SK-N-SH (cell line): ENCODE data around the gene SRMS. TPM values are rescaled to one million over a fixed set of nuclear protein-coding genes. Genes with fewer than 3 reads are reported as not detected.

Experiments
- CTCF ChIA-PET: fragments of 300-600, 350-600 bp; formaldehyde crosslinking; extraction: SDS; loops from one replicate; lab custom pipeline; 2021; lab: Yijun Ruan, JAX
- POLR2A ChIA-PET: fragments of 350-600 bp; sonication (Branson Sonifier 250); formaldehyde crosslinking; extraction: SDS; loops from one replicate; lab custom pipeline; 2020; ENCODE audit warnings: antibody characterized with exemption, inconsistent platforms; lab: Yijun Ruan, JAX
- DNase-seq: peaks from one replicate; pipeline ENCODE4 v3.0.0; 2012
- H2AFZ ChIP-seq: fragments of 200-600 bp; sonication (generic); 2 replicates; pipeline ENCODE4 v1.8.1; 2016; ENCODE audit warnings: antibody characterized with exemption, mild to moderate bottlenecking, low read depth
- H3F3A ChIP-seq: fragments of 200-600 bp; sonication (generic); replicated peaks from 2 replicates; pipeline ENCODE3; 2016; ENCODE audit warnings: antibody characterized with exemption, mild to moderate bottlenecking; ENCODE audit not compliant: insufficient read depth
- H3K27ac ChIP-seq, 2 experiments: fragments of 200-500 bp in 1 of 2; fragments of 200-600 bp in 1 of 2; sonication (Bioruptor generic) in 1 of 2; sonication (generic), shearing (Covaris generic) in 1 of 2; 2 replicates each; pipeline versions ENCODE4 v1.5.1 to v1.6.1; 2014 to 2016; ENCODE audit warnings: low read depth in 2 of 2, inconsistent platforms in 1 of 2, low read length in 1 of 2, mild to moderate bottlenecking in 1 of 2, mixed read lengths in 1 of 2
- H3K27me3 ChIP-seq: fragments of 200-600 bp; sonication (generic), shearing (Covaris generic); 2 replicates; pipeline ENCODE4 v1.6.1; 2016; ENCODE audit warnings: mixed run types; ENCODE audit not compliant: insufficient read depth
- H3K36me3 ChIP-seq, 2 experiments: fragments of 200-500 bp in 1 of 2; fragments of 200-600 bp in 1 of 2; sonication (Bioruptor generic) in 1 of 2; sonication (generic) in 1 of 2; replicated peaks in 1 of 2; 2 replicates each; pipeline versions ENCODE3 to v1.5.1; 2014 to 2016; ENCODE audit warnings: low read length in 1 of 2, mild to moderate bottlenecking in 1 of 2; ENCODE audit not compliant: insufficient read depth in 2 of 2, control insufficient read depth in 1 of 2
- H3K4me1 ChIP-seq, 2 experiments: fragments of 200-500 bp in 1 of 2; fragments of 200-600 bp in 1 of 2; sonication (Bioruptor generic) in 1 of 2; sonication (generic), shearing (Covaris generic) in 1 of 2; 2 replicates each; pipeline versions ENCODE4 v1.5.1 to v1.6.1; 2014 to 2016; ENCODE audit warnings: low read depth in 1 of 2, low read length in 1 of 2, mixed run types in 1 of 2; ENCODE audit not compliant: insufficient read depth in 2 of 2, control insufficient read depth in 1 of 2
- H3K4me2 ChIP-seq: fragments of 200-600 bp; sonication (generic), shearing (Covaris generic); 2 replicates; pipeline ENCODE4 v1.6.1; 2017; ENCODE audit warnings: mixed run types
- H3K4me3 ChIP-seq, 2 experiments: fragments of 200-500 bp in 1 of 2; fragments of 200-600 bp in 1 of 2; sonication (Bioruptor generic) in 1 of 2; sonication (generic), shearing (Covaris generic) in 1 of 2; 2 replicates each; pipeline versions ENCODE4 v1.5.1 to v1.8.1; 2014 to 2016; ENCODE audit warnings: low read depth in 2 of 2, inconsistent platforms in 1 of 2, low read length in 1 of 2, mild to moderate bottlenecking in 1 of 2, mixed read lengths in 1 of 2, moderate library complexity in 1 of 2
- H3K79me2 ChIP-seq: fragments of 200-600 bp; sonication (generic); 2 replicates; pipeline ENCODE4 v1.8.1; 2017; ENCODE audit warnings: mild to moderate bottlenecking; ENCODE audit not compliant: insufficient read depth
- H3K9ac ChIP-seq: fragments of 200-600 bp; sonication (generic); 2 replicates; pipeline ENCODE4 v1.6.1; 2017; ENCODE audit warnings: mixed run types
- H3K9me2 ChIP-seq: fragments of 200-600 bp; sonication (generic); 2 replicates; pipeline ENCODE4 v1.6.1; 2017; ENCODE audit warnings: mixed run types
- H3K9me3 ChIP-seq: fragments of 200-600 bp; sonication (generic); 2 replicates; pipeline ENCODE4 v1.6.1; 2017; ENCODE audit warnings: mixed run types, mild to moderate bottlenecking, moderate library complexity
- H4K20me1 ChIP-seq: fragments of 200-600 bp; sonication (generic); 2 replicates; pipeline ENCODE4 v1.6.1; 2017; ENCODE audit warnings: mild to moderate bottlenecking, mixed run types; ENCODE audit not compliant: insufficient read depth
- CHD2 ChIP-seq: fragments of 150-350 bp; IDR thresholded peaks from 2 replicates; pipeline ENCODE4 v1.6.1; 2018; ENCODE audit warnings: low read length; ENCODE audit not compliant: partially characterized antibody
- FOXJ3 ChIP-seq: sonication (generic); formaldehyde crosslinking; IDR thresholded peaks from 2 replicates; pipeline ENCODE4 v1.5.1; 2020; ENCODE audit warnings: mild to moderate bottlenecking, missing genetic modification reagents
- GATA2 ChIP-seq: sonication (generic); formaldehyde crosslinking; IDR thresholded peaks from 2 replicates; pipeline ENCODE4 v1.5.0; 2020; ENCODE audit warnings: mild to moderate bottlenecking, missing genetic modification reagents
- MEF2A ChIP-seq: IDR thresholded peaks from 2 replicates; pipeline ENCODE4 v1.4.0; 2012; ENCODE audit warnings: low read depth, borderline replicate concordance
- NFIC ChIP-seq: IDR thresholded peaks from 2 replicates; pipeline ENCODE4 v1.4.0; 2012; ENCODE audit warnings: borderline replicate concordance
- POLR2AphosphoS5 ChIP-seq: IDR thresholded peaks from 2 replicates; pipeline ENCODE4 v1.6.1; 2012; ENCODE audit warnings: low read depth, low read length
- RAD21 ChIP-seq: IDR thresholded peaks from 2 replicates; pipeline ENCODE4 v1.6.1; 2012; ENCODE audit warnings: mild to moderate bottlenecking, low read length
- RFX5 ChIP-seq: IDR thresholded peaks from 2 replicates; pipeline ENCODE4 v1.6.1; 2012; ENCODE audit warnings: mild to moderate bottlenecking, improper control_type of control experiment, low read length
- RXRA ChIP-seq: IDR thresholded peaks from 2 replicates; pipeline ENCODE4 v1.4.0; 2012; ENCODE audit warnings: low read depth, mild to moderate bottlenecking, borderline replicate concordance
- SMC3 ChIP-seq: IDR thresholded peaks from 2 replicates; pipeline ENCODE4 v1.6.1; 2012; ENCODE audit warnings: low read depth, low read length, improper control_type of control experiment
- TEAD4 ChIP-seq: IDR thresholded peaks from 2 replicates; pipeline ENCODE4 v1.4.0; 2012; ENCODE audit warnings: mild to moderate bottlenecking, borderline replicate concordance; ENCODE audit not compliant: insufficient read depth
- YY1 ChIP-seq: IDR thresholded peaks from 2 replicates; pipeline ENCODE4 v1.4.0; 2012; ENCODE audit warnings: low read depth, mild to moderate bottlenecking
- WGBS: methylation state at CpG from one replicate; pipeline ENCODE4 v1.1.6; 2017; ENCODE audit warnings: low lambda C conversion rate; 5-methylcytosine and 5-hydroxymethylcytosine counted together
- polyA plus RNA-seq, 3 experiments: library from polyadenylated mRNA; depleted of rRNA; stranded (reverse); fragments of >200 nt; gene quantifications; 2 replicates each; pipeline ENCODE4 v1.2.3, GENCODE V29; 2012
- TF ChIP-seq, protein P1 (sequence below): IDR thresholded peaks from 2 replicates; pipeline ENCODE4 v1.6.1; 2012; ENCODE audit warnings: mild to moderate bottlenecking, low read depth, low read length, moderate library complexity
- TF ChIP-seq, protein P2 (sequence below): fragments of 150-350 bp; IDR thresholded peaks from 2 replicates; pipeline ENCODE4 v1.6.1; 2016; ENCODE audit warnings: mild to moderate bottlenecking, low read depth, low read length
- TF ChIP-seq, protein P3 (sequence below): fragments of 200-600 bp; sonication (generic); IDR thresholded peaks from 2 replicates; pipeline ENCODE4 v1.6.1; 2017; ENCODE audit warnings: antibody characterized with exemption, mild to moderate bottlenecking, moderate library complexity
- TF ChIP-seq, protein P4 (sequence below): IDR thresholded peaks from 2 replicates; pipeline ENCODE4 v1.4.0; 2012; ENCODE audit warnings: low read depth
- TF ChIP-seq, protein P5 (sequence below): IDR thresholded peaks from 2 replicates; pipeline ENCODE4 v1.4.0; 2012; ENCODE audit warnings: low read depth, borderline replicate concordance

Gene SRMS
- polyA plus RNA-seq, 1 of the 3 experiments (the other 2 are of a cell fraction) = not detected

DNA sequence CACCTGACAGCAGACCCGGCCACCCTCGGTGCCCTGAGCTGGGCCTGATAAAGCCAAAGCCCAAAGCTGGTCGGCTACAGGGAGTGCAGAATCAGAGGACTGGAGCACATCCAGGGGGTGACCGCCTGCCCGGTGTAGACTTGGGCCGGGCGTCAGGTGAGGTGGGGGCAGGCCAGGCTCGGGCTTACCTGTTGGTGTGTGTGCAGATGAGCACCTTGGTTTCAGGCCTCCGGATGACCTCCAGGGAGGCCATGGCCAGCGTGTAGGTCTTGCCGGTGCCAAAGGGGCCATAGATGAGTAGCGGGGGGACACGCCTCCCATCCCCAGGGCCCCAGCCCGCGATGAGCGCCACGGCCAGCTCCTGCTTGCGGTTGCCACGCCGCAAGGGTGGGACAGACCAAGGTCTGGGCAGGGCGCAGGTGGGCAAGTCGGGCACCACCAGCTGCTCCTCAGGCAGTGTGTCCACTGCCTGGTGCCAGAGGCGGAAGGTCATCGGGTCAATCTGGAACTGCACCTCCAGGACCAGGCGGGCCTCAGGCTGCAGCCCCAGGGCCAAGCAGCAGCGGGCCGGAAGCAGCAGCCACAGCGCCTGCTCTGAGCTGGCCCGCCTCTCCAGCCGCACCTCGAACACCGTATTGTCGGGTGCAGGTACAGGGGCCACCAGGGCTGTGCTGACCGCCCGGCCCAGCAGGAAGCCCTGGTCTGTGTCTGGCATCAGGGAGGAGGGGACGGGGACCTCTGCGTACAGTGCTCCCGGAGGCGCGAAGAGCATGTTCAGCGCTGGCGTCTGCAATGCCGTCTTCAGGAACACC is 20.8 kb upstream of the SRMS start:
- Histone ChIP-seq H3K4me1 (peaks cover 0 to 5% of the 10 kb centered on the region in 2 experiments; a peak in 1 of 4 replicates), H3K9me2 (no peaks in the 10 kb centered on the region), H3F3A (no peaks in the 10 kb centered on the region), H4K20me1 (no peaks in the 10 kb centered on the region), H3K9ac (no peak overlapping the region), H3K27ac (no peak overlapping the region), H3K27me3 (no peaks in the 10 kb centered on the region), H3K4me3 (no peak overlapping the region), H3K36me3 (peaks cover 0 to 22% of the 10 kb centered on the region in 2 experiments), H2AFZ (no peak overlapping the region), H3K79me2 (peaks cover 5% of the 10 kb centered on the region; the same call in 1 of the 2 replicates), H3K4me2 (no peak overlapping the region), H3K9me3 (no peaks in the 10 kb centered on the region)
- ChIA-PET CTCF (interaction anchor here (3.6 kb wide), 1 partner anchor 31 kb away, joined by 12 read pairs; the partner anchor contains the start of gene PTK6), POLR2A (no interaction called here)
- DNase-seq = no peak
- TF ChIP-seq, protein P1, sequence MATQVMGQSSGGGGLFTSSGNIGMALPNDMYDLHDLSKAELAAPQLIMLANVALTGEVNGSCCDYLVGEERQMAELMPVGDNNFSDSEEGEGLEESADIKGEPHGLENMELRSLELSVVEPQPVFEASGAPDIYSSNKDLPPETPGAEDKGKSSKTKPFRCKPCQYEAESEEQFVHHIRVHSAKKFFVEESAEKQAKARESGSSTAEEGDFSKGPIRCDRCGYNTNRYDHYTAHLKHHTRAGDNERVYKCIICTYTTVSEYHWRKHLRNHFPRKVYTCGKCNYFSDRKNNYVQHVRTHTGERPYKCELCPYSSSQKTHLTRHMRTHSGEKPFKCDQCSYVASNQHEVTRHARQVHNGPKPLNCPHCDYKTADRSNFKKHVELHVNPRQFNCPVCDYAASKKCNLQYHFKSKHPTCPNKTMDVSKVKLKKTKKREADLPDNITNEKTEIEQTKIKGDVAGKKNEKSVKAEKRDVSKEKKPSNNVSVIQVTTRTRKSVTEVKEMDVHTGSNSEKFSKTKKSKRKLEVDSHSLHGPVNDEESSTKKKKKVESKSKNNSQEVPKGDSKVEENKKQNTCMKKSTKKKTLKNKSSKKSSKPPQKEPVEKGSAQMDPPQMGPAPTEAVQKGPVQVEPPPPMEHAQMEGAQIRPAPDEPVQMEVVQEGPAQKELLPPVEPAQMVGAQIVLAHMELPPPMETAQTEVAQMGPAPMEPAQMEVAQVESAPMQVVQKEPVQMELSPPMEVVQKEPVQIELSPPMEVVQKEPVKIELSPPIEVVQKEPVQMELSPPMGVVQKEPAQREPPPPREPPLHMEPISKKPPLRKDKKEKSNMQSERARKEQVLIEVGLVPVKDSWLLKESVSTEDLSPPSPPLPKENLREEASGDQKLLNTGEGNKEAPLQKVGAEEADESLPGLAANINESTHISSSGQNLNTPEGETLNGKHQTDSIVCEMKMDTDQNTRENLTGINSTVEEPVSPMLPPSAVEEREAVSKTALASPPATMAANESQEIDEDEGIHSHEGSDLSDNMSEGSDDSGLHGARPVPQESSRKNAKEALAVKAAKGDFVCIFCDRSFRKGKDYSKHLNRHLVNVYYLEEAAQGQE = no peak
- no peak for TF ChIP-seq NFIC
- no peak for TF ChIP-seq RXRA
- TF ChIP-seq RAD21 = no peak
- TF ChIP-seq CHD2 = no peak
- no peak for TF ChIP-seq TEAD4
- TF ChIP-seq, protein P2, sequence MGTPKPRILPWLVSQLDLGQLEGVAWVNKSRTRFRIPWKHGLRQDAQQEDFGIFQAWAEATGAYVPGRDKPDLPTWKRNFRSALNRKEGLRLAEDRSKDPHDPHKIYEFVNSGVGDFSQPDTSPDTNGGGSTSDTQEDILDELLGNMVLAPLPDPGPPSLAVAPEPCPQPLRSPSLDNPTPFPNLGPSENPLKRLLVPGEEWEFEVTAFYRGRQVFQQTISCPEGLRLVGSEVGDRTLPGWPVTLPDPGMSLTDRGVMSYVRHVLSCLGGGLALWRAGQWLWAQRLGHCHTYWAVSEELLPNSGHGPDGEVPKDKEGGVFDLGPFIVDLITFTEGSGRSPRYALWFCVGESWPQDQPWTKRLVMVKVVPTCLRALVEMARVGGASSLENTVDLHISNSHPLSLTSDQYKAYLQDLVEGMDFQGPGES = no peak
- no peak for TF ChIP-seq RFX5
- TF ChIP-seq POLR2AphosphoS5 = no peak
- TF ChIP-seq, protein P3, sequence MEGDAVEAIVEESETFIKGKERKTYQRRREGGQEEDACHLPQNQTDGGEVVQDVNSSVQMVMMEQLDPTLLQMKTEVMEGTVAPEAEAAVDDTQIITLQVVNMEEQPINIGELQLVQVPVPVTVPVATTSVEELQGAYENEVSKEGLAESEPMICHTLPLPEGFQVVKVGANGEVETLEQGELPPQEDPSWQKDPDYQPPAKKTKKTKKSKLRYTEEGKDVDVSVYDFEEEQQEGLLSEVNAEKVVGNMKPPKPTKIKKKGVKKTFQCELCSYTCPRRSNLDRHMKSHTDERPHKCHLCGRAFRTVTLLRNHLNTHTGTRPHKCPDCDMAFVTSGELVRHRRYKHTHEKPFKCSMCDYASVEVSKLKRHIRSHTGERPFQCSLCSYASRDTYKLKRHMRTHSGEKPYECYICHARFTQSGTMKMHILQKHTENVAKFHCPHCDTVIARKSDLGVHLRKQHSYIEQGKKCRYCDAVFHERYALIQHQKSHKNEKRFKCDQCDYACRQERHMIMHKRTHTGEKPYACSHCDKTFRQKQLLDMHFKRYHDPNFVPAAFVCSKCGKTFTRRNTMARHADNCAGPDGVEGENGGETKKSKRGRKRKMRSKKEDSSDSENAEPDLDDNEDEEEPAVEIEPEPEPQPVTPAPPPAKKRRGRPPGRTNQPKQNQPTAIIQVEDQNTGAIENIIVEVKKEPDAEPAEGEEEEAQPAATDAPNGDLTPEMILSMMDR = no peak
- TF ChIP-seq, protein P4, sequence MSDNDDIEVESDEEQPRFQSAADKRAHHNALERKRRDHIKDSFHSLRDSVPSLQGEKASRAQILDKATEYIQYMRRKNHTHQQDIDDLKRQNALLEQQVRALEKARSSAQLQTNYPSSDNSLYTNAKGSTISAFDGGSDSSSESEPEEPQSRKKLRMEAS = no peak
- TF ChIP-seq SMC3 = no peak
- TF ChIP-seq YY1 = no peak
- TF ChIP-seq GATA2 = no peak
- TF ChIP-seq, protein P5, sequence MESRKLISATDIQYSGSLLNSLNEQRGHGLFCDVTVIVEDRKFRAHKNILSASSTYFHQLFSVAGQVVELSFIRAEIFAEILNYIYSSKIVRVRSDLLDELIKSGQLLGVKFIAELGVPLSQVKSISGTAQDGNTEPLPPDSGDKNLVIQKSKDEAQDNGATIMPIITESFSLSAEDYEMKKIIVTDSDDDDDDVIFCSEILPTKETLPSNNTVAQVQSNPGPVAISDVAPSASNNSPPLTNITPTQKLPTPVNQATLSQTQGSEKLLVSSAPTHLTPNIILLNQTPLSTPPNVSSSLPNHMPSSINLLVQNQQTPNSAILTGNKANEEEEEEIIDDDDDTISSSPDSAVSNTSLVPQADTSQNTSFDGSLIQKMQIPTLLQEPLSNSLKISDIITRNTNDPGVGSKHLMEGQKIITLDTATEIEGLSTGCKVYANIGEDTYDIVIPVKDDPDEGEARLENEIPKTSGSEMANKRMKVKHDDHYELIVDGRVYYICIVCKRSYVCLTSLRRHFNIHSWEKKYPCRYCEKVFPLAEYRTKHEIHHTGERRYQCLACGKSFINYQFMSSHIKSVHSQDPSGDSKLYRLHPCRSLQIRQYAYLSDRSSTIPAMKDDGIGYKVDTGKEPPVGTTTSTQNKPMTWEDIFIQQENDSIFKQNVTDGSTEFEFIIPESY = no peak
- no peak for TF ChIP-seq FOXJ3 (CRISPR knock-in tag)
- TF ChIP-seq MEF2A = no peak
- WGBS = 89% methylated on average over 7 of the region's 43 CpGs
